GM18861 (cell line): ENCODE measurements around the gene STX11.

Experiments used
- ATAC-seq: cut with Tn5 transposase; IDR thresholded peaks from one replicate; pipeline ENCODE4 v1.9.1; 2021; ENCODE audit not compliant: unreplicated experiment

The STX11 gene

DNA sequence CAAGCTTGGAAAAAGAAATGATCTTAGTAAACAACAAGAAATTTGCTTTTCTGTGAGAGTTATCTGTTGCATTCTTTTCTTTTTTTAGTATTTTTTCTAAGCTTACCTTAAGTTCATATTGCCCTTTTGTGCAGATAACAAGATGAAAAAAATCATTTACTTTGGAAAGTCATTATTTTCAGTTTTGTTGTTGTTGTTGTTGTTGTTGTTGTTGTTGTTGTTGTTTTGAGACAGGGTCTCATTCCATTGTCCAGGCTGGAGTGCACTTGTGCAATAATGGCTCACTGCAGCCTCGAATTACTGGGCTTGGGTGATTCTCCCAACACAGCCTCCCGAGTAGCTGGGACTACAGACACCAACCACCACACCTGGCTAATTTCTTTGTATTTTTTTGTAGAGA, 8.8 kb upstream of the STX11 start:
- ATAC-seq: no peak

DNA sequence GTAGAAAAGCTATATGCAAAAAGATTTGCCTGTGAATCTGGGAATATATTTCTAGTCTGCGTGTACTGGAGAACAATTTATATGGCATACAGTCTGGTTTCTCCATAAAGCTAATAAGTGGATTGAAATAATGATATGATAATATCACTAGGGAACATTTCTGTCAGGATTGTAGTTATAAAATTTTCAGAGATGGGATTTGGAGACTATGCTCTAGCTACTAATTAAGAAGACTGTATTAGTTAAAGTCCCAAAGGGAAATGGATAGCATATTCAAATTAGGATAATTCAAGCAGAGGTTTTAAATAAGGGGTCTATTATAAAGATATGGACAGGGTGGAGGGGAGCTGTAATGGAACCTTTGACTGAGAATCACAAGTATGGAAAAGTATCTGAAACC, 7.2 kb upstream of the STX11 start:
- ATAC-seq: no peak

DNA sequence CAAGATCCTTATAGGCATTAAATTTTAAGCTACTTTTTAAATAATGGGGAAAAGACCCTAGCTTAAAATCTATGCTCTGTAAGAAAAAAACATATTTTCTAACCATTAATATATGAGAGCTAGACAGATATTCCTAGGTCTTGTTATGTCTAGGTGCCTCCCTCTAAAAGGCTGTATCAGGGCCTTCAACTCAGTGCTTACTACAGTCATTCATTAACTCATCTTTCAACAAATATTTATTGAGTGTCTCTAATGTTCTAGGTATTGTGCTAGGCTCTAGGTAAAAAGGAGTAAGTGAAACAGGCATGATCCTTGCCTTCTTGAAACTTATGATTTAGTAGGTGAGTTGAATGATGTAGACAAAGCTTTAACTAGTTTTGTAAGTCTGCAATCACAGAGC, 6.4 kb upstream of the STX11 start:
- no peak for ATAC-seq

DNA sequence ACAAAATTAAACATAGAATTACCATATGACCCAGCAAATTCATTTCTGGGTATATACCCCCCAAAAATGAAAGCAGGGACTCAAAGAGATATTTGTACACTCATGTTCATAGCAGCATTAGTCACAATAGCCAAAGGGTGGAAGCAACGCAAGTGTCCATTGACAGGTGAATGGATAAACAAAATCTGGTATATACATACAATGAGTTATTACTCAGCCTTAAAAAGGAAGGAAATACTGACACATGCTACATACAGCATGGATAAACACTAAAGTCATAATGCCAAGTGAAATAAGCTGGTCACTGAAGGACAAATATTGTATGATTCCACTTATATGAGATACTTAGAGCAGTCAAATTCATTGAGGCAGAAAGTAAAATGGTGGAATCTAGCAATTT, 5.3 kb upstream of the STX11 start:
- ATAC-seq: no peak

DNA sequence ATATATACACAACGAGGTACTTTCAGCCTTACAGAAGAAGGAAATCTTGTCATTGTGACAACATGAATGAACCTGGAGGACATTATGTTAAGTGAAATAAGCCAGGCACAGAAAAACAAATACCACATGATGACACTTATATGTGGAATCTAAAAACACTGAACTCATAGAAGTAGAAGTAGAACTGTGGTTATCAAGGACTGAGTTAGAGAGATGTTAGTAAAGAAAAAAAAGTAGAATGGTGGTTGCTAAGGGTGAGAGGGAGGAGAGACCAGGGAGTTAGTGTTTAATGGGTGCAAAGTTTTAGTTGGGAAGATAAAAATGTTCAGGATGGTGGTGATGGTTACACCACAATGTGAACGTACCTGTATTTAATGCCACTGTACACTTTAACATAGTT, 4.8 kb upstream of the STX11 start:
- ATAC-seq: no peak

DNA sequence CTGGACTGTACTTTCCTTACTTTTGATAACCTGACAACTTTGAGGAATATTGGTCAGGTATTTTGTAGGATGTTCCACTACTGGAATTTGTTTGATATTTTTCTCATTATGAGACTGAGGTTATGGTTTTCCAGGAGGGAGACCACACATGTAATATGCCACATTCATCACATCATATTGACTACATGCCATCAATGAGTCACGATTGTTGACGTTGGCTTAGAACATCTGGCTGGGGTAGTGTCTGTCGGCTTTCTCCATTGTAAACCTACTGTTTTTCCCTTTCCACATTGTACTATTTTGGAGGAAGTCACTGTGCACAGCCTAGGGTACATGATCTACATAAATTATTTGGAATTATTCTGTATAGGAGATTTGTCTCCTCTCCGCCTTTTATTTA, 1.4 kb upstream of the STX11 start:
- ATAC-seq: no peak

DNA sequence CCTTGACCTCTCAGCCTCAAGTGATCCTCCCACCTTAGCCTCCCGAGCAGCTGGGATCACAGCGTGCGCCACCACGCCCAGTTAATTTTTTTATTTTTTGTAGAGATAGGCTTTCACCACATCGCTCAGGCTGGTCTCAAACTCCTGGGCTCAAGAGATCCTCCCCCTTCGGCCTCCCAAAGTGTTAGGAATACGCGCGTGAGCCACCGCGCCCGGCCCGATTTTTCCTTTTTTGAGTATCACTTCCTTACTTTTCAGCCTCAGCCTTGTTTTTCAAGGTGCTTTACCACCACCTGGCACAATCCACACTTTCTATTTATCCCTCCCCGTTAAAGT, 791 bp upstream of the STX11 start:
- no peak for ATAC-seq

DNA sequence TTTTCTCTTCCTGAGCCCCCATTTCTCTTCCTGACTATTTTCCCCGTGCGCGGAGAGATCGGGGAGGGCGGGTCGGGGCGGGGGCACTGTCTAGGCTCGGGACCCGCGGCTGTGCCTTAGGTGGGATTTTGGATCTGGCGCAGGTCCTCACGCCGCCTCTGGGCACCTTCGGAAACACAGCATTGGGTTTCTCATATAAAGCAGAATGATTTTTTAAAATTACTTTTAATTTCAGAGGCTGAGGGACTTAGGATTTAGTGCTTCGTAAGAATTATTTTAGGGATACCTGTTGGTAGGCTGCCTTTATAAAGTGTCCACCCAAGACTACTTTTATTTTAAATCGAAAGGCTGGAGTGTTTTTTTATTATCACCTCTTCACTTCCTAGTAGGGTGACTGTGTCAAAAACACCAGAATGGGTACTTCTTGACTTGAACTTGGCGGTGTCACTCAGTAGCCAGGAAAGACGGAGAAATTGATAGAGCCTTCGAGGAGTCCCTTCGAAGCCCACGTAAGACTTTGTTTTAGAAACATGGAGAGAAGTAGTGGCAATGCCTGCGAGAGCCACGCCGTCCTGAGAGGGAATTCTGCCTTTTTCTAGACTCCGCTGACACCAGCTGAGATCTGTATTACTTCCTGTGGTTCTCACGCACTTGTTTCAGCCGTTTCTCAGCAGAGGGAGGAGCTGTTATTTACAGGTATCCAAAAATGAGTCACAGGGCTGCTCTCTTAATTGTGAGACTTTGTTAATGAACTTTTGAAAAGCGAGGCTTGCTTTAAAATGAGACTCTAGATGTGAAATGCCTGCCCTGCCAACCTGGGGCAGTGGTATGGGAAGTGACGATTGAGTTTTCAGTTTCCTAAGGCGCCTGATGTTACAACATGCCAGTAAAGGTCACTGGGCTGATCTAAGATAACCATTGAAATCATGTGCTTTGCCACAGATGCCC, 667 bp downstream of the STX11 start:
- peak; percentile 63 for ATAC-seq

DNA sequence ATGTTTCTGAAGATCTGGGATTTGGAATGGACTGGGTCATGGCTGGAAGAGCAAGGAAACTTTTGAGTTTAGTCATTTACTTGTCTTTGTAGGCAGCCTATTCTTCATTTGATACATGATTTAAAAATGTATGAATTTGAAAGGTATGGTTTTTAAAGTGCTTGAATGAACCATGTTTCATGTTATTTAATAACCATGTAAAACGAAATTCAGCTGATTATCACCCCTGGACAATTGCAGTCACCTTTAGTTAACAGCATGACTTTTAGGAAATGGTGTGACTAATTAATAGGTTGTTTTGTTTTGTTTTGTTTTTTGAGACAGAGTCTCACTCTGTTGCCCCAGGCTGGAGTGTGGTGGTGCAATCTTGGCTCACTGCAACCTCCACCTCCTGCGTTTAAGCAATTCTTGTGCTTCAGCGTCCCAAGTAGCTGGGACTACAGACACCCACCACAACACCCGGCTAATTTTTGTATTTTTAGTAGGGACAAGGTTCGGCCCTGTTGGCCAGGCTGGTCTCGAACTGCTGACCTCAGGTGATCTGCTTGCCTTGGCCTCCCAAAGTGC, 2.1 kb downstream of the STX11 start:
- ATAC-seq: no peak

DNA sequence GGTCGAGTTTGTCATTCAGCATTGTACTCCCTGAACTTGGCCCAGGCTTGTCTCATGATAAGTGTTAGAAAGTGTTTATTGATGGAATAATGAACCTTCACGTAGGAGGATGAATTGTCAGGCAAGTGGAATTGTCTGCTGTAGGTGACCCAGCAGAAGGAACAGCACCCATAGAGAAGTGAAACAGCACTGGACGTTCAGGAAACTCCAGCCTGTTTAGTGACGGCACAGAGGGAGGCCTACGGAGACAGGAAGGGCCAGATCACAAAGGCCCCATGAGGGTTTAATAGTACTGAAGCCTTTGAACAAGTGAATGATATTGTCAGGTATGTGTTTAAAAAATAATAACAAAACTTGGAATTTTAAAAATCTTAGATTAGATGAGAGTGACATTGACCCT, 2.9 kb downstream of the STX11 start:
- no peak for ATAC-seq

DNA sequence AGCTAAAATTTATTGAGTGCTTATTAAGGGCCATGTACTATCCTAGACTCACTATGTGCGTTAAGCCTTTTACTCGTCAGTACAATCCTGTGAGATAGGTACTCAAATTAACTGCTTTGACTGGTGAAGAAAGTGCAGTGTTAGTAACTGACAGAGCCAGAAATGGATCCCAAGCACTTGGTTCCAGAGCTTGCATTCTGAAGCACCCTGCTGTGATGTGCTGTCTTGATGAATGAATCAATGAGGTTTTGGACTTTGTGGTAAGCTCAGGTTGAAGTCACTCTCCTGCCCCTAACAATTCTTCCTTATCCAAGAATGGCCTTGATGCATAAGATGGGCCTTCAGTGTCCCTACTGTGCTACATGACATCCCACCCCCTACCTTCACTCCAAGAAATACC, 3.7 kb downstream of the STX11 start:
- no peak for ATAC-seq

DNA sequence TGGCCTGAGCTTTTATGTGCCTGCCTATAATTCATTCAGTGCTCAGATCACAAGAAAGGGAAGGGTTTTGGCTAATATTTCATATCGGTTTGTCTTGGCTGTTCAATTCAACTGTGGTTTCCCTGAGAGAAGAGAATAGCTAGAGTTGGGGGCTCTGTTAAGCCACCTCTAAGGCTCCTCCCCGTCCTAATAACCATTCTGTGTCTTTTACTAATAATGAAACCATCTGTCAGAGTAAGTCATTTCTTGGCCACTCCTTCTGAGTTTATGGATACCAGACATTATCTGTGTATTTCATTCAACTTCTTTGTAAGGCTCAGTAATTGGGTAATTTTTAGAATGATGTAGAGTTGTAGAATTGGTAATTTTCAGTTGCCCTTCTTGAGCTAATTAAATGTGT, 5.2 kb downstream of the STX11 start:
- ATAC-seq: peak; percentile 52

DNA sequence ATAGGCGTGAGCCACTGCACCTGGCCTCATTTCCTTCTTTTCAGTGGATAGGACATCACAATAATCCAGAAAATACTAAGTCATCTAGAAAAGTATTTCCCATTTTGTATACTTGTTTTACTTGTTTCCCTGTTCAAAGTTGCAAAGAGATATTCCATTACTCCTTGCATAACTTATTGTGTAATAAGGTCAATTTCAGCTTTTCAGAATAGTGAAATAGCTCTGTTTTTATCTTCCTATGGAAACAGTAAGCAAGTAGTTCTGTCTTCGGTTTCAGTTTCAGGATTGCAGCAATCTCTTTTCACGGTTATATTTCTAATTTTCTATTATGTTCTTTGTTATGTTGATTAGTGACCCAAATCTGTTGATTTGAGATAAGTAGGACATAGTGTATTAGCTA, 6.0 kb downstream of the STX11 start:
- ATAC-seq: no peak

DNA sequence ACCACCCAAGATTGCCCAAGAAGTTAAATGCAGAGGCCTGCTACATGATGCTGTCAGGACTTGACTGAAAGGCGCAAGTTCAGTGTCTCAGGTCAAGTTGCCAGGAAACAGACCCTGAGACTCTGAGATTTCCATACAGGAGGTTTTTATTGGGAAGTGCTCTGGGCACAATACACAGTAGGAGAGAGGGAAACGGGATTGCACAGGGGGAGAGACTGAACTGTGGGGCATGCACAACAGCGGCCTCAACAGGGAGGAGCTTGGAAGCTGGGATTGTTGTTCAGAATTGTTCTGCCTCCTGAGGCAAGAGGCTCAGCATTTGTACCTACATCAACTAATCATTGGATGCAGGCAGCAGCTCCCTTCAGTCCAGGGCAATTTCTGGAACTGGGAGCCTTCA, 6.7 kb downstream of the STX11 start:
- no peak for ATAC-seq

DNA sequence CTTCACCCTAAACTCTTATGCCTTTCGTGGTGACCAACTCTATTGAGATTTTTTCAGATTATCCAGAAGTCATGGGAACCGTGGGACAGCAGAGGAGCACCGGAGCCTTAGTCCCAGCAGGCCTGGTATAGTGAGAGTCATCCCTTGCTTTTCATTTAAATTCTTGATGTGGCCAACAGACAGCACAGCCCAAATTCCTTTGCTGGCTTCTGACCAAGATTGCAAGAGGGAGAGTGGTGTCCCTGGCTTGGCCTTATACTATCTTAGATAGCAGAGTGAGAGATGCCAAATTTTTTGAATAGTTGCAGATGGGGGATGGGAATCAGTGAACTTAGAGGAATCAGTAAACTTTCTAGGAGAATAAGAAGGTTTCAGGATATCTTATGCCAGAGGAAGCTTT, 7.8 kb downstream of the STX11 start:
- no peak for ATAC-seq

DNA sequence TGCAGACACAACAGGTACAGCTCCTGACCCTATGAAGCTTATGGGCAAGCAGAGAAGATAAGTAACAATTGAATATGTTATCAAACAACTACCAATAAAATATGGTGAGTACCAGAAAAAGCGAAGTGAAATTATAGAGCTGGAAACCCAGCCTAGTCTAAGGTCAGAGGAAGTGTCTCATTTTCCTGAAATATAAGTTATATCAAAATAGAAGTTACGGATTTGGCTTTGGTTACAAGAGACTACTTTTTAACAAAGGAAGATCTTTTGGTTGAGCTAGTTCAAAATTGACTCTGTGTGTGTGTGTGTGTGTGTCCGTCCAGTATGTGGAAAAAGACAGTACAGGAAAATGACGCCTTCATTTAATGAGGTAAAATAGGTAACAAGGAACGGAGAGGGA, 8.9 kb downstream of the STX11 start:
- ATAC-seq: no peak

DNA sequence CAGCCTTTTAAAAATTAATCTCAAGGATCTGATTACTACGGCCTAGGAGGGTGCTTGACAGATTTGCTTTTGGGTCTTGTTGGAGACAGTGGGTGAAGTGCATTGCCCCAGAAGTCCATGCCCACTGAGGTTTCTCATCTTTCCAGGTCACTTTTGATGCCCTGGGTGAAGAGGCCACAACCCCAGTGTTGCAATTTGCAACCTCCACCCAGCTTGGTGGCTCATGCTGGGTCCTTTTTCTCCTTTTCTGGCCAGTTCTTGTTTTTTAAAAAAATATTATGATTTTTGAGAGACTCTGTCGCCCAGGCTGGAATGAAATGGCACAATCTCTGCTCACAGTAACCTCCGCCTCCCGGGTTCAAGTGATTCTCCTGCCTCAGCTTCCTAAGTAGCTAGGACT, 9.4 kb downstream of the STX11 start:
- ATAC-seq: no peak

DNA sequence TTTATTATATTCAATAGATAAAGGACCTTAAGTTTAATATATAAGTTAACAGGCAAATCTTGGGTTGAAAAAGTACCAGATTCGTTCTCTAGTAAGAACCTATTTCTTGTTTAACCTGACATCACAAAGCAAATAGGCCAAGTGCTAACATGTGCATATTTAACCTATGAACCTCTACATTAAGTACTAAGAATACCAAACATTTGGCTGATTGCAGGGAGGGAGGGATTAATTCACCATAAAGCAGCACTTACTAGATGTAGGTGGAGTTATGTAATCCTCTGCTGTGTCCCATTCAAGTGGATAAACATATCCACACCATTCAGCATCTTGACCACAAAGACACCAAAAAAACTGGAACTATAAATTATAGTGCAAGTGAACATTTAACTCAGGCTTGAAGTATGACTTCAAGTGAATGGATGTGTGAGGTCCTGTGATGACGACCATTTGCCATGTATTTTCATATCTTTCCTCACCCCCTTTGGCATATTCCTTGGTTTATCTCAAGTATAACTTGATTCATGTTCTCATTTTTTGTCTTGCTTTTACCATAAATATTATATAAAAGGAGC, 10.2 kb downstream of the STX11 start:
- no peak for ATAC-seq

DNA sequence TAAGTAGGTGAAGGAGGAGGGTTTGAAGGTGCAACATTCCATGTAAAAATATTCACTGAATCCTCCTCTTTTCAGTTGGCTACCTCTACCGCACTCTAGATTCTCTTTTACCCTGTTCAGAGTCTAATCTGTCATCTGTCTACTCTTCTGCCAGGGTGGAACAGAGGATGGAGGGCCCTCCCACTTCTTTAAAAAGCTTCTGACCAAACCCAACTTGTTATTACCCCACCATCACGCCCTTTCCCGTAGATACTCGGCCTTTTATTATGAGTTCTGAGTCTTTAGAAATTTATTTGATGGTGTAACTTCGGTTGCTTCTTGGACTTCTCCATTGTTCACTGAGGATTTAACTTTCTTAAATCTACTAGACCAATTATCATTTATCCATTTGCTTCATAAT, 11.7 kb downstream of the STX11 start:
- ATAC-seq: no peak

DNA sequence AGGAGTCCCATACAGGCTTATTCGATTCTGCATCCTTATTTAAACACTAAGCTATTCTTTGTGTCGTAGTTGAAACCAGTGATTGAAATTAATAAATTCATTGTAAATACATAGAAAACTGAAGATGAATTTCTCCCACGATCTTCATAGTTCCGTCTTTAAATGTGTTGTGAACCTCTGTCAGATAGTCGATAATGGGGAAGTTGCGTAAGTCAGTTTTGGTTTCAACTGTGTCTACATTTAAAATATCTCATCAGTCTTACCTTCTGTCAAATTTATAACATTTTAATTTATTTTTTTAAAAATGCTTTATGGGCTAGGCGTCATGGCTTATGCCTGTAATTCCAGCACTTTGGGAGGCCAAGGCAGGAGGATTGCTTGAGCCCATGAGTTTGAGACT, 12.7 kb downstream of the STX11 start:
- no peak for ATAC-seq

DNA sequence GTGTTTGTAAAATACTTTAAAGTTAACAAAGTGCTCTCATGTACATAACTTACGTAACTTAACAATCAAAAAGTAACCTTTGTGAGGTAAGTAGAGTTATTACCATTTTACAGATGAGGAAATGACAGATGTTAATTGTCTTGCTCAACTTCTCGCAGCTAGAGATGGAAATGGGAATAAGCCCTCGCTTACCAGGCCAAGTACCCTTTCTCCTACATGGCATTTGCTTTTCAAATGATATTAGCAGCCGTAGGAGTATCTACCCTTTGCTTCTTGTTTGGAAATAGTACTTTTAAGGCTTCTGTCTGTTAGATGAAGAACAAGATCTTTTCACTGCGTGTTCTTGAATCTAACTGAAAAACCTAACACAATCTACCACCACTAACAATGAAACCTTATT, 15.5 kb downstream of the STX11 start:
- ATAC-seq: no peak

DNA sequence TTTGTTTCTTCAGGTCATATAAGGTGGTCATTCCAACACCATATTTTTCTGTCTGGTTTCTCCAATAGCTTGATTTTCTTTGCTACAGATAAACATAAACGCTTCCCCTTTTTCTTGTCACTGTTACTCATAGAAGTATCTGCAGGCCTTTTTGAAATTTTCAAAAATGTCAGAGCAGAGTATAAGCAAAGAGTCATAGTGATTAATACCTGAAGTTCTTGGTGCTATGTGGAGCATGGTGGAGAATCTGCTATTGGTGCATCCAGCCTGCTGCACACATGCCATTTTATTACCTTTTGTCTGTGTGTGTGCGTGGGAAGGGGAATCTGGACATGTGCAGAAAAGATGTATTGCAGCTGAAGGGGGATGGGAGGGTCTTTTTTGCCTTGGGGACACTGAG, 19.7 kb downstream of the STX11 start:
- ATAC-seq: no peak

DNA sequence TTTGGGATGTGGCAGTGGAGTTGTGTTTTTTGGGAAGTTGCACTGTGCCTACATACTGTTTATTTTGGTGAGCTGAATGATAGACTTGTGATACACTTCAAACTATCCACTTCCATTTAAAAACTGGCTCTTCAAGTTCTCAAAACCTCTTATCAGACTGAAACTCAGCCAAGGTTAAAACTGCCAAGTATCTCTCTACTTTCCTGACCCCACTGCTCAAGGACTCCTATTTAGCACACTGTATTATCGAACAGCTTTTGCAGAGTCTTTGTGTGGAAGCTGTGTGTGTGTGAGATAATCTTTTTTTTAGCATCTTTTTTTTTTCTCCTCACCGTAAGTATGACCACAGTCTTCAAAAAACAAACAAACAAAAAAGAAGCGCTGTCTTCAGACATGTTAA, 21.1 kb downstream of the STX11 start:
- no peak for ATAC-seq
